Measurements from ENCODE around the gene TELO2.

The TELO2 gene

GRCh38 chr16:1519831-1520230, 26.7 kb downstream of the TELO2 start:
- no peak for DNase-seq (ENCODE audit: low read depth)

GRCh38 chr16:1520461-1520860, 27.3 kb downstream of the TELO2 start:
- no peak for DNase-seq (ENCODE audit: low read depth)

- DNase-seq (ENCODE audit: low read depth), result no peak
These were observed 30.6 kb downstream of the TELO2 start for GRCh38 chr16:1523581-1524245.

GRCh38 chr16:1524366-1524765, 31.2 kb downstream of the TELO2 start:
- no peak for DNase-seq (ENCODE audit: low read depth)

- no peak for DNase-seq (ENCODE audit: low read depth)
These were observed 32.9 kb downstream of the TELO2 start for GRCh38 chr16:1525871-1526607.

GRCh38 chr16:1526608-1527555, 33.7 kb downstream of the TELO2 start:
- no peak for DNase-seq (ENCODE audit: low read depth)

- no peak for DNase-seq (ENCODE audit: low read depth)
These were observed 35.0 kb downstream of the TELO2 start for GRCh38 chr16:1527836-1528811.

GRCh38 chr16:1528921-1529537, 35.9 kb downstream of the TELO2 start:
- DNase-seq (ENCODE audit: low read depth), result no peak

- no peak for DNase-seq (ENCODE audit: low read depth)
These were observed 37.3 kb downstream of the TELO2 start for GRCh38 chr16:1530349-1530882.

- no peak for DNase-seq (ENCODE audit: low read depth)
These were observed 37.9 kb downstream of the TELO2 start for GRCh38 chr16:1530883-1531637.

GRCh38 chr16:1531638-1531910, 38.4 kb downstream of the TELO2 start:
- no peak for DNase-seq (ENCODE audit: low read depth)

GRCh38 chr16:1532081-1532760, 39.1 kb downstream of the TELO2 start:
- no peak for DNase-seq (ENCODE audit: low read depth)

- DNase-seq (ENCODE audit: low read depth), result no peak
These were observed 39.6 kb downstream of the TELO2 start for GRCh38 chr16:1532771-1533170.

- DNase-seq (ENCODE audit: low read depth), result peak; percentile 56
These were observed 40.3 kb downstream of the TELO2 start, which contains the start of gene TMEM204 for GRCh38 chr16:1533443-1533951. Gene TMEM204, plus strand, starts transcription at chr16:1533666. Its CDS starts 610 bp downstream, at chr16:1534276.

GRCh38 chr16:1534021-1535020, 41.2 kb downstream of the TELO2 start:
- DNase-seq (ENCODE audit: low read depth), result no peak

- no peak for DNase-seq (ENCODE audit: low read depth)
These were observed 42.5 kb downstream of the TELO2 start for GRCh38 chr16:1535391-1536291.

GRCh38 chr16:1536601-1537000, 43.4 kb downstream of the TELO2 start:
- no peak for DNase-seq (ENCODE audit: low read depth)
